ENCODE results near the gene TVP23A. TPM values are rescaled to one million over a fixed set of nuclear protein-coding genes. Genes with fewer than 3 reads are reported as not detected.

Gene TVP23A
- total and polyA plus RNA-seq, 2 donors (not counting 1 experiment from before 2014, with no cell fraction given): 0.37 to 3.2 TPM

GRCh38 chr16:10805334-10805733, 13.3 kb downstream of the TVP23A start:
- no peak for DNase-seq
- no peaks in the 10 kb centered on the region for H3K27me3 Mint-ChIP-seq
- no peak overlapping the region for H3K4me3 ChIP-seq (ENCODE audit: control extremely low read depth in 1 of 5, extremely low read depth in 1 of 5, insufficient read depth in 1 of 5, low read depth in 2 of 5, low read length in 4 of 5)
- H3K27ac ChIP-seq (ENCODE audit: low read length in 2 of 2): no peak overlapping the region
- H3K27ac Mint-ChIP-seq: peak overlapping the region; percentile 73
- peak overlapping the region; percentile 50 for H3K4me3 Mint-ChIP-seq
- peaks cover 9 to 46% of the 10 kb centered on the region in 2 donors for H3K4me1 ChIP-seq (ENCODE audit: control insufficient read depth in 2 of 2, insufficient read depth in 2 of 2, low read length in 2 of 2)
- H3K36me3 ChIP-seq (replicated peaks in 1 of 2; ENCODE audit: control extremely low read depth in 1 of 2, control insufficient read depth in 1 of 2, extremely low read depth in 1 of 2, insufficient read depth in 2 of 2, low read length in 1 of 2): no peaks in the 10 kb centered on the region
- ChIA-PET CTCF (no interaction called here), POLR2A (no interaction called here)
- peaks cover 6% of the 10 kb centered on the region for H3K79me2 ChIP-seq (ENCODE audit: control insufficient read depth, insufficient read depth, low read length)
- H3K9me3 Mint-ChIP-seq (ENCODE audit: insufficient read depth): no peaks in the 10 kb centered on the region
- peaks cover 0 to 7% (median 0%) of the 10 kb centered on the region in 3 donors for H3K9me3 ChIP-seq (ENCODE audit: control extremely low read depth in 1 of 3, control insufficient read depth in 2 of 3, insufficient read depth in 1 of 3, low read length in 2 of 3)
- H3K9ac ChIP-seq (ENCODE audit: low read length): no peak overlapping the region
- H3K4me2 ChIP-seq (replicated peaks; ENCODE audit: low read depth, low read length, poor library complexity, severe bottlenecking): no peak overlapping the region
- H3K4me1 Mint-ChIP-seq: peaks cover 60% of the 10 kb centered on the region
- TF ChIP-seq EZH2 (IDR thresholded peaks at IDR 0.05; ENCODE audit: borderline replicate concordance, insufficient read depth, low read depth, low read length, poor library complexity, severe bottlenecking): no peak
- TF ChIP-seq CTCF (IDR thresholded peaks at IDR 0.05): no peak
- no peaks in the 10 kb centered on the region for H3K27me3 ChIP-seq (replicated peaks in 1 of 4; ENCODE audit: control extremely low read depth in 1 of 4, control insufficient read depth in 3 of 4, insufficient read depth in 4 of 4, low read length in 3 of 4)
- no peaks in the 10 kb centered on the region for H4K20me1 ChIP-seq (ENCODE audit: control insufficient read depth, insufficient read depth, low read length, poor library complexity, severe bottlenecking)
- ATAC-seq (ENCODE audit: low read depth): no peak
- no peak overlapping the region for H2AFZ ChIP-seq (ENCODE audit: insufficient read depth, low read depth, low read length, poor library complexity, severe bottlenecking)
- intact Hi-C loops (cut with micrococcal nuclease): loop anchor here (5.0 kb wide), 2 partner anchors 33 to 53 kb away; no protein-coding TSS in a partner anchor
- WGBS (ENCODE audit: insufficient coverage): 79% methylated on average over 5 of the region's 9 CpGs

- Histone ChIP-seq H3K9ac (ENCODE audit: low read length) (no peak overlapping the region), H3K9me3 (ENCODE audit: control extremely low read depth in 1 of 3, control insufficient read depth in 2 of 3, insufficient read depth in 1 of 3, low read length in 2 of 3) (peaks cover 0 to 5% (median 0%) of the 10 kb centered on the region in 3 donors), H3K4me3 (ENCODE audit: control extremely low read depth in 1 of 5, extremely low read depth in 1 of 5, insufficient read depth in 1 of 5, low read depth in 2 of 5, low read length in 4 of 5) (no peak overlapping the region), H3K27me3 (replicated peaks in 1 of 4; ENCODE audit: control extremely low read depth in 1 of 4, control insufficient read depth in 3 of 4, insufficient read depth in 4 of 4, low read length in 3 of 4) (no peaks in the 10 kb centered on the region), H3K4me2 (replicated peaks; ENCODE audit: low read depth, low read length, poor library complexity, severe bottlenecking) (peak overlapping the region; percentile 36), H4K20me1 (ENCODE audit: control insufficient read depth, insufficient read depth, low read length, poor library complexity, severe bottlenecking) (no peaks in the 10 kb centered on the region), H3K79me2 (ENCODE audit: control insufficient read depth, insufficient read depth, low read length) (no peaks in the 10 kb centered on the region), H3K27ac (ENCODE audit: low read length in 2 of 2) (no peak overlapping the region), H3K4me1 (ENCODE audit: control insufficient read depth in 2 of 2, insufficient read depth in 2 of 2, low read length in 2 of 2) (peaks cover 19 to 24% of the 10 kb centered on the region in 2 donors), H2AFZ (ENCODE audit: insufficient read depth, low read depth, low read length, poor library complexity, severe bottlenecking) (peak overlapping the region; percentile 32), H3K36me3 (replicated peaks in 1 of 2; ENCODE audit: control extremely low read depth in 1 of 2, control insufficient read depth in 1 of 2, extremely low read depth in 1 of 2, insufficient read depth in 2 of 2, low read length in 1 of 2) (no peaks in the 10 kb centered on the region)
- ATAC-seq (ENCODE audit: low read depth) (no peak), DNase-seq (no peak)
- Mint-ChIP-seq H3K4me1 (peaks cover 32% of the 10 kb centered on the region), H3K27ac (peak overlapping the region; percentile 89), H3K9me3 (ENCODE audit: insufficient read depth) (no peaks in the 10 kb centered on the region), H3K4me3 (no peak overlapping the region), H3K27me3 (no peaks in the 10 kb centered on the region)
- intact Hi-C loops (cut with micrococcal nuclease): no loop called here
- CTCF ChIA-PET: interaction anchor here (1.4 kb wide), 1 partner anchor 15 kb away, joined by 7 read pairs; no protein-coding TSS in a partner anchor
- no CpG with 5 or more reads among the region's 3 CpGs for WGBS (ENCODE audit: insufficient coverage)
- TF ChIP-seq CTCF (IDR thresholded peaks at IDR 0.05): no peak
- no peak for TF ChIP-seq EZH2 (IDR thresholded peaks at IDR 0.05; ENCODE audit: borderline replicate concordance, insufficient read depth, low read depth, low read length, poor library complexity, severe bottlenecking)
- POLR2A ChIA-PET: interaction anchor here (1.3 kb wide), 1 partner anchor 7 kb away, joined by 3 read pairs; no protein-coding TSS in a partner anchor
Observed at GRCh38 chr16:10799736-10800135, 18.9 kb downstream of the TVP23A start.
